ENCODE results near the gene ARHGAP15. TPM values are rescaled to one million over a fixed set of nuclear protein-coding genes. Genes with fewer than 3 reads are reported as not detected.

ARHGAP15 gene
- total RNA-seq, 1 experiment from 2014 or later: 0.42 TPM

DNA sequence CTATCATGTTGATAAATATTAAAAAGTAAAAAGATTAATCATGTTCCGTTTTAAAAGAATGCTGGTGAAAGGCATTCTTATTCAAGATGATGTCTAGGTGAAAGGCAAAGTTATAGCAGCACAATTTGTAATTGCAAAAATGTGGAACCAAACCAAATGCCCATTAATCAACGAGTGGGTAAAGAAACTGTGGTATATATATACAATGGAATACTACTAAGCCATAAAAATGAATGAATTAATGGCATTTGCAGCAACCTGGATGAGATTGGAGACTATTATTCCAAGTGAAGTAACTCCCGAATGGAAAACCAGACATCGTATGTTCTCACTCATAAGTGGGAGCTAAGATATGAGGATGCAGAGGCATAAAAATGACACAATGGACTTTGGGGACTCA lies 286.4 kb downstream of the ARHGAP15 start:
- H3K9me2 ChIP-seq (ENCODE audit: insufficient read depth): no peaks in the 10 kb centered on the region
- CTCF ChIA-PET: no interaction called here

More for the DNA sequence above, 286.4 kb downstream of the ARHGAP15 start:
- ATAC-seq (no peak), DNase-seq (ENCODE audit: low read depth, low spot score) (no peak)
- H3K4me1 ChIP-seq (ENCODE audit: control insufficient read depth in 1 of 2, insufficient read depth in 2 of 2, low read length in 2 of 2): no peaks in the 10 kb centered on the region
- no peak overlapping the region for H2AFZ ChIP-seq (ENCODE audit: low read depth, low read length, poor library complexity, severe bottlenecking)
- no TSS peak for BruUV-seq (replicated peaks)
- peaks cover under 1% of the 10 kb centered on the region for H3K27me3 ChIP-seq (ENCODE audit: insufficient read depth, low read length)
- no peak overlapping the region for H3K4me2 ChIP-seq (ENCODE audit: low read length)
- H3K79me2 ChIP-seq (ENCODE audit: insufficient read depth, low read length): no peaks in the 10 kb centered on the region
- H3K9ac ChIP-seq (ENCODE audit: low read length): no peak overlapping the region
- H4K20me1 ChIP-seq (ENCODE audit: insufficient read depth): no peaks in the 10 kb centered on the region
- H3K36me3 ChIP-seq (ENCODE audit: control insufficient read depth in 1 of 2, insufficient read depth in 2 of 2, low read length in 2 of 2): no peaks in the 10 kb centered on the region
- POLR2A ChIA-PET: no interaction called here
- H3K4me3 ChIP-seq (replicated peaks in 1 of 2; ENCODE audit: low read depth in 1 of 2, low read length in 2 of 2): no peak overlapping the region
- no peak for TF ChIP-seq SIN3A (IDR thresholded peaks at IDR 0.05; ENCODE audit: low read depth)
- TF ChIP-seq, protein P1, sequence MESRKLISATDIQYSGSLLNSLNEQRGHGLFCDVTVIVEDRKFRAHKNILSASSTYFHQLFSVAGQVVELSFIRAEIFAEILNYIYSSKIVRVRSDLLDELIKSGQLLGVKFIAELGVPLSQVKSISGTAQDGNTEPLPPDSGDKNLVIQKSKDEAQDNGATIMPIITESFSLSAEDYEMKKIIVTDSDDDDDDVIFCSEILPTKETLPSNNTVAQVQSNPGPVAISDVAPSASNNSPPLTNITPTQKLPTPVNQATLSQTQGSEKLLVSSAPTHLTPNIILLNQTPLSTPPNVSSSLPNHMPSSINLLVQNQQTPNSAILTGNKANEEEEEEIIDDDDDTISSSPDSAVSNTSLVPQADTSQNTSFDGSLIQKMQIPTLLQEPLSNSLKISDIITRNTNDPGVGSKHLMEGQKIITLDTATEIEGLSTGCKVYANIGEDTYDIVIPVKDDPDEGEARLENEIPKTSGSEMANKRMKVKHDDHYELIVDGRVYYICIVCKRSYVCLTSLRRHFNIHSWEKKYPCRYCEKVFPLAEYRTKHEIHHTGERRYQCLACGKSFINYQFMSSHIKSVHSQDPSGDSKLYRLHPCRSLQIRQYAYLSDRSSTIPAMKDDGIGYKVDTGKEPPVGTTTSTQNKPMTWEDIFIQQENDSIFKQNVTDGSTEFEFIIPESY (IDR thresholded peaks at IDR 0.05; ENCODE audit: extremely low read depth, insufficient replicate concordance, low read length): no peak
- TF ChIP-seq, protein P2, sequence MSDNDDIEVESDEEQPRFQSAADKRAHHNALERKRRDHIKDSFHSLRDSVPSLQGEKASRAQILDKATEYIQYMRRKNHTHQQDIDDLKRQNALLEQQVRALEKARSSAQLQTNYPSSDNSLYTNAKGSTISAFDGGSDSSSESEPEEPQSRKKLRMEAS (IDR thresholded peaks at IDR 0.05): no peak
- no peak for TF ChIP-seq POLR2AphosphoS5 (IDR thresholded peaks at IDR 0.05; ENCODE audit: low read depth, low read length)
- TF ChIP-seq, protein P3, sequence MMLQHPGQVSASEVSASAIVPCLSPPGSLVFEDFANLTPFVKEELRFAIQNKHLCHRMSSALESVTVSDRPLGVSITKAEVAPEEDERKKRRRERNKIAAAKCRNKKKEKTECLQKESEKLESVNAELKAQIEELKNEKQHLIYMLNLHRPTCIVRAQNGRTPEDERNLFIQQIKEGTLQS (IDR thresholded peaks at IDR 0.05): no peak
- TF ChIP-seq, protein P4, sequence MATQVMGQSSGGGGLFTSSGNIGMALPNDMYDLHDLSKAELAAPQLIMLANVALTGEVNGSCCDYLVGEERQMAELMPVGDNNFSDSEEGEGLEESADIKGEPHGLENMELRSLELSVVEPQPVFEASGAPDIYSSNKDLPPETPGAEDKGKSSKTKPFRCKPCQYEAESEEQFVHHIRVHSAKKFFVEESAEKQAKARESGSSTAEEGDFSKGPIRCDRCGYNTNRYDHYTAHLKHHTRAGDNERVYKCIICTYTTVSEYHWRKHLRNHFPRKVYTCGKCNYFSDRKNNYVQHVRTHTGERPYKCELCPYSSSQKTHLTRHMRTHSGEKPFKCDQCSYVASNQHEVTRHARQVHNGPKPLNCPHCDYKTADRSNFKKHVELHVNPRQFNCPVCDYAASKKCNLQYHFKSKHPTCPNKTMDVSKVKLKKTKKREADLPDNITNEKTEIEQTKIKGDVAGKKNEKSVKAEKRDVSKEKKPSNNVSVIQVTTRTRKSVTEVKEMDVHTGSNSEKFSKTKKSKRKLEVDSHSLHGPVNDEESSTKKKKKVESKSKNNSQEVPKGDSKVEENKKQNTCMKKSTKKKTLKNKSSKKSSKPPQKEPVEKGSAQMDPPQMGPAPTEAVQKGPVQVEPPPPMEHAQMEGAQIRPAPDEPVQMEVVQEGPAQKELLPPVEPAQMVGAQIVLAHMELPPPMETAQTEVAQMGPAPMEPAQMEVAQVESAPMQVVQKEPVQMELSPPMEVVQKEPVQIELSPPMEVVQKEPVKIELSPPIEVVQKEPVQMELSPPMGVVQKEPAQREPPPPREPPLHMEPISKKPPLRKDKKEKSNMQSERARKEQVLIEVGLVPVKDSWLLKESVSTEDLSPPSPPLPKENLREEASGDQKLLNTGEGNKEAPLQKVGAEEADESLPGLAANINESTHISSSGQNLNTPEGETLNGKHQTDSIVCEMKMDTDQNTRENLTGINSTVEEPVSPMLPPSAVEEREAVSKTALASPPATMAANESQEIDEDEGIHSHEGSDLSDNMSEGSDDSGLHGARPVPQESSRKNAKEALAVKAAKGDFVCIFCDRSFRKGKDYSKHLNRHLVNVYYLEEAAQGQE (IDR thresholded peaks at IDR 0.05; ENCODE audit: low read depth): no peak
- no peak for TF ChIP-seq FOSL1 (IDR thresholded peaks at IDR 0.05; ENCODE audit: low read depth)
- TF ChIP-seq POLR2A (IDR thresholded peaks at IDR 0.05; ENCODE audit: borderline replicate concordance, extremely low read depth, insufficient read depth, insufficient read length): no peak
- no peak for TF ChIP-seq YY1 (IDR thresholded peaks at IDR 0.05; ENCODE audit: extremely low read depth, insufficient replicate concordance, low read depth, low read length)
- TF ChIP-seq SP1 (IDR thresholded peaks at IDR 0.05; ENCODE audit: low read depth): no peak
- TF ChIP-seq EZH2 (IDR thresholded peaks at IDR 0.05): no peak
- RAD21 ChIA-PET (ENCODE audit: low non-redundant PET in 1 of 2, low total read pairs in 2 of 2, uncharacterized antibody in 2 of 2, unreplicated experiment in 2 of 2): no interaction called here
- intact Hi-C loops (cut with micrococcal nuclease): no loop called here
- H3K27ac ChIP-seq (ENCODE audit: low read depth, low read length): no peak overlapping the region
- no peaks in the 10 kb centered on the region for H3K9me3 ChIP-seq (ENCODE audit: control insufficient read depth in 1 of 2, insufficient read depth in 1 of 2, low read depth in 1 of 2, low read length in 2 of 2)
